ENCODE measurements around the gene PDE3B.

DNA sequence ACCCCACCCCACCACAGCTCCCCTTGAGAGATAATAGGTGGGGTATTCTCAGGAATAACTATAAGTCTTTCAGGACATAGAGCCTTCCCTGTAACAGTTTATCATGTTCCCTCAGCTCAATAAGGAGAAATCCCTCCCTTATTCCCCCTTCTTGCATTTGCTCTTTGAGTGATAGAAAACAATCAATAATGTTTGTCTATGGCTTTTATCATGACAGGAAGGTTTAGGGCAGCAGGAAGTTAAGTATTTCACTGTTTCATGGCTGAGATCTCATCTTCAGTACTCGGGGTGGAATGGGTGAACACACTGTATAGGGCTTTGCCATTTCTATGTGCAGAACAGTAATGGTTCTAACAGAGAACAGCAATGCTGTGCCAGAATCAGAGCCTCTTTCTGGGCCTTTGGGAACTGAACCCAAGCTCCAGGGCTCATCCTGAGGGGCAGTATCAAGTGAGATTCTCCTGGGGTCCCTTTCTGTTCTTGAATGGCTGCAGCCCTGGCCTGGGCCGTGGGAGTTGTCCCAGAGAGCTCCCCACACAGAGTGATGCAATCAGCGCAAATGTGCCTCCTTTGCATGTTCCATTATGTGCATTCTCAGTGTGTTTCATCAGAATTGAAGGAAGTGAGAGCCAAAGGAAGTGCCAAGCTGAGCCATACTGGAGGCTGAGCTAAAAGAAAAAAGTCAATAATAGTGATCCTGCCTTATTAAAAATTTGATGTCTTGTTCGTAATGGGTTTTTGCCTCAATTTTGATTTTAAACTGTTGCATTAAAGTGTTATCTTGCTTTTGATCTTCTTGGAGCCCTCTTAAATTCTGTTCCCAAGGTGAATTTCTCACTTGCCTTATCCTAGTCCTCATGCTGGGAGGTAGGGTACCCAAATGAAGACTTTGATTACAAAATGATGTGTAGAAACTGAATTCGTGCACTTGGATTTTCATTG lies 251.3 kb downstream of the PDE3B start:
- TF ChIP-seq POLR2A (IDR thresholded peaks at IDR 0.05), result no peak
- TF ChIP-seq, protein P1, sequence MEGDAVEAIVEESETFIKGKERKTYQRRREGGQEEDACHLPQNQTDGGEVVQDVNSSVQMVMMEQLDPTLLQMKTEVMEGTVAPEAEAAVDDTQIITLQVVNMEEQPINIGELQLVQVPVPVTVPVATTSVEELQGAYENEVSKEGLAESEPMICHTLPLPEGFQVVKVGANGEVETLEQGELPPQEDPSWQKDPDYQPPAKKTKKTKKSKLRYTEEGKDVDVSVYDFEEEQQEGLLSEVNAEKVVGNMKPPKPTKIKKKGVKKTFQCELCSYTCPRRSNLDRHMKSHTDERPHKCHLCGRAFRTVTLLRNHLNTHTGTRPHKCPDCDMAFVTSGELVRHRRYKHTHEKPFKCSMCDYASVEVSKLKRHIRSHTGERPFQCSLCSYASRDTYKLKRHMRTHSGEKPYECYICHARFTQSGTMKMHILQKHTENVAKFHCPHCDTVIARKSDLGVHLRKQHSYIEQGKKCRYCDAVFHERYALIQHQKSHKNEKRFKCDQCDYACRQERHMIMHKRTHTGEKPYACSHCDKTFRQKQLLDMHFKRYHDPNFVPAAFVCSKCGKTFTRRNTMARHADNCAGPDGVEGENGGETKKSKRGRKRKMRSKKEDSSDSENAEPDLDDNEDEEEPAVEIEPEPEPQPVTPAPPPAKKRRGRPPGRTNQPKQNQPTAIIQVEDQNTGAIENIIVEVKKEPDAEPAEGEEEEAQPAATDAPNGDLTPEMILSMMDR (IDR thresholded peaks at IDR 0.05), result no peak
